ENCODE results near the gene AADACL3.

Gene AADACL3

DNA sequence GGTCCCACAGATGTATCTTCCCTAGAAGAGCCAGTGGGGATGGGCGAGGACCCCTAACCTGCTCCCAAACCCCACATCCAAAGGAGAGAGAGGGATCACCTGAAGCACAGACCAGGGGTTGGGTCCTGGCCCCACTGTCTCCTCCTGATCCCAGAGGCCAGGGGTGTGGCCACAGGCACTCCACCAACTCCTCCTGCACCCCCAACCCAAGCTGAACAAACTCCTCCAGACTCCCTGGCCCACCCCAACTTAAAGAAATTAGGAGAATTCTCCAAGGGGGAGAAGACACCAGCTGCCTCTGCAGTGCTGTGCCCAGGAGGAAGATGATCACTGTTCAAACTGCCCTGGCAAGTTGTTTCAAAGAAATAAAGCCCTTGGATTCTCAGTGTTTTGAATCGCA lies 53.1 kb downstream of the AADACL3 start:
- no peak for DNase-seq (ENCODE audit: low read depth in 2 of 2)

DNA sequence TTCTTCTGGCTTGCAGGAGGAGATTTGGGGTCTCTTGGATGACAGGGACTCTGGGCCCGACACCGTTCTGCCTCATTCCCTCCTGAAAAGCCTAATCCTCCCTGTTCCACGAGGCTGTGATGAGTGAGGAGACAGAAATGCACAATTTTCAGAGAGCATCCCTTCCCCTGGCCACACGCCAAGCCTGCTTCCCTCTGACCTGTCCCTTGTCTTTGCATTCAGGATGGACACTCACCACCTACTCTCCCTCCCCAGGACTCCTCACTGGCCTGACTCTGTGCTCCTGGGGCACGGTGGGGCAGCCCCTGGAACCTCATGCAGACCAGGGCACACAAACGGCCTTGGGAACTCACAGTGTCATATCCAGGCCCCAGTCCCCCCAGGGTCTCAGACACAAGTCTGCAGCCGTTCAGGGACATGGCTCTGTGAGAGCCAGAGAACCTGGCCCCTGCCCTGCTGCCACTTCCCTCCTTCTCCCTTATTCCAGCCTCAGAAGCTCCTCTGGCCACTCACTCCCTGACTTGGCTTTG lies 54.1 kb downstream of the AADACL3 start:
- DNase-seq (ENCODE audit: low read depth in 2 of 2), result no peak

DNA sequence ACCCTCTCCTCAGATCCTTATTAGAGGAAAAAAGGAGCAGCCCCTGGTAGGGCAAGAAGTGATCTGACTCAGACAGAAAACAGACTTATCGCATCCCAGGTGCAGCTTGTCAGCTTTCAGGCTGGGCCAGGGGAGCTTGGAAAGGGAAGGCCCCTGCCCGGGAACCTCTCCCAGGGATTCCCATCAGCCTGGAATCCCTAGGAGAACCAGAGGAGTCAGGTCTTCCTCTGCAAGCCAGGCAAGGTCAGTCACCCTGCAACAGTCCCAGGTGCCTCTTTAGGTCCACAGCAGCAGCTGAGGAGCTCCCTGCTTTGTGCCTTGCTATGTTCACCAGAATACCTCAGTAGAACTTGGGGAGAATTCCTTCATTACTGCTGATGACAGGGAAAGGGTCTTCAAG lies 54.7 kb downstream of the AADACL3 start:
- no peak for DNase-seq (ENCODE audit: low read depth in 2 of 2)

DNA sequence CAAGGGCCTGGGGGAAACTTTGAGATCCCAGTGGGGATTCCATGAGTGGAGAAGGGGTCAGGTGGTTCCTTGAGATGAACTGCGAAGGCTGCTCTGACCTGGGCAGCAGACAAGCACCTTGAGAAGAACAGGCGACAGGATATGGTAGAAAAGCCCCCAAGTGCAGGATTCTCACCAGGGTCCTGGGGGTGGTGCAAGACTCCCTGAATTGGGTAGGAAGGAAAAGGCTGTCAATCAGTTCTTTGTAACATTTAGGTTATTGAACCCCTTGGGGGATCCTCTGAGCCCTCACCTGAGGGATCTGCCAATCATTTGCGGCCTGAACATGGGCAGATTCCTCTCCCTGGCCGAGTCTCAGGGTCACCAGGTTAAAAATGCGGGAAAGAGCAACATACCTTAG lies 55.3 kb downstream of the AADACL3 start:
- no peak for DNase-seq (ENCODE audit: low read depth in 2 of 2)

DNA sequence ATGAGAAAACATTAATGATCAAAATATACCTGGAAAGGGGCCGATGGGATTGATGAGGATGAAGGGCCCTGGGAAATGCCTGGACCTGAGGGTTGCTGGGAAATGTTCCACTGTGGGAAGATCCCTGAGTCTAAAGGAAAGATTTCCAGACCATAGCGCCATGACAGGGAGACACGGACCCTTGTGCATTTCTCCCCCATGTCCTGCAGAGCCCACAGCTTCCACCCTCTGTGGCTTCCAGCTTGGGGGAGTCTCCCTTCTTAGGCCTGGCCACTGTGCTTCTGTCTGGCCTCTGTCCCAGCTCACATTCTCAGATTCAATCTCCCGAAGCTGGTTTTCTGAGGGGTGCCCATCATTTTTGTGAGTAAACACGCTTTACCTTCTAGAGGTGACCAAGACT lies 56.6 kb downstream of the AADACL3 start:
- no peak for DNase-seq (ENCODE audit: low read depth in 2 of 2)

DNA sequence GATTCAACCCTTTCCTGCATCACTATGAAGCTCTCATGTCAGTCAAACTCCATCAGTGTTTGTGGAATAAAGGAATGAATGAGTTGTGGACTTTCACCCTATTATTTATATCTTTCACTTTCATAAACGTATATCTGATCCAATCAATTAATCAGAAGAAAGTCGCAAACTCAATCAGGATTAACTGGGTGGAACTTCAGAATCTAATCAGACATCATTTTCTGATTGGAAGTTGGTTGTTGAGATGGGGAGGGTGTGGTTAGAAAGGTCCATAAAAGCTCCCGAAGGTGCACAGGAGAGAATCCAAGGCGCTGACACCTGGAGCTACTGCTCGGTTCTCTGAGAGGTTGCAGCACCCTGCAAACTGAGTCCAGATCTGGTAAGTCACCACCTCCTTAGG lies 57.5 kb downstream of the AADACL3 start, which contains the start of gene PRAMEF12:
TSS of gene PRAMEF12 (plus strand) at position 301 of the 400 bp plus-strand sequence. CDS start 1,130 bp downstream, outside the sequence.
- DNase-seq (ENCODE audit: low read depth in 2 of 2), result no peak

DNA sequence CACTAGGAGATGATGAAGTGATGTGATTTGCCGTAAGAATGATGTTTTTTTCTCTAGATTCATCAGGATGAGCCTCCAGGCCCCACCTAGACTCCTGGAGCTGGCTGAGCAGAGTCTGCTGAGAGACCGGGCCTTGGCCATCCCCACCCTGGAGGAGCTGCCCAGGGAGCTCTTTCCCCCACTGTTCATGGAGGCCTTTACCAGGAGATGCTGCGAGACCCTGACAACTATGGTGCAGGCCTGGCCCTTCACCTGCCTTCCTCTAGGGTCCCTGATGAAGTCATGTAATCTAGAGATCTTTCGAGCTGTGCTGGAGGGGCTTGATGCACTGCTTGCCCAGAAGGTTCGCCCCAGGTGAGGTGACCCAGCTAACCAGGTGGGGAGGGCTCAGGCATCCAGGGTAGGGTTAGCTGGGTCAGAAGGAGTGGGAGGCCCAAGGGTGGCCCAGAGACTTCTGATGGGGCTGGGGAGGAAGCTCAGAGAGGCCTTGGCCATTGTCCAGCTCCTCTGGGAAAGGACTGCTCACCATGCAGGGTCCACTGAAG lies 59.0 kb downstream of the AADACL3 start:
- DNase-seq (ENCODE audit: low read depth in 2 of 2), result no peak

DNA sequence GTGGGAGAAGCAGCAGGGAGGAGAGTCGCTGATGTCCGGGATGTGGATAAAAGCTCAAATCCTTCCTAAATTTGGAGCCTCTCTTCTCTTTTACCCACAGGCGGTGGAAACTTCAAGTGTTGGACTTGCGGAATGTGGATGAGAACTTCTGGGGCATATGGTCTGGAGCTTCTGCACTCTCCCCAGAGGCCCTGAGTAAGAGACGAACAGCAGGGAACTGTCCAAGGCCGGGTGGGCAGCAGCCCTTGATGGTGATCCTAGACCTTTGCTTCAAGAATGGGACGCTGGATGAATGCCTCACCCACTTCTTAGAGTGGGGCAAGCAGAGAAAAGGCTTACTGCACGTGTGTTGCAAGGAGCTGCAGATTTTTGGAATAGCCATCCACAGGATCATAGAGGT lies 59.5 kb downstream of the AADACL3 start:
- no peak for DNase-seq (ENCODE audit: low read depth in 2 of 2)

DNA sequence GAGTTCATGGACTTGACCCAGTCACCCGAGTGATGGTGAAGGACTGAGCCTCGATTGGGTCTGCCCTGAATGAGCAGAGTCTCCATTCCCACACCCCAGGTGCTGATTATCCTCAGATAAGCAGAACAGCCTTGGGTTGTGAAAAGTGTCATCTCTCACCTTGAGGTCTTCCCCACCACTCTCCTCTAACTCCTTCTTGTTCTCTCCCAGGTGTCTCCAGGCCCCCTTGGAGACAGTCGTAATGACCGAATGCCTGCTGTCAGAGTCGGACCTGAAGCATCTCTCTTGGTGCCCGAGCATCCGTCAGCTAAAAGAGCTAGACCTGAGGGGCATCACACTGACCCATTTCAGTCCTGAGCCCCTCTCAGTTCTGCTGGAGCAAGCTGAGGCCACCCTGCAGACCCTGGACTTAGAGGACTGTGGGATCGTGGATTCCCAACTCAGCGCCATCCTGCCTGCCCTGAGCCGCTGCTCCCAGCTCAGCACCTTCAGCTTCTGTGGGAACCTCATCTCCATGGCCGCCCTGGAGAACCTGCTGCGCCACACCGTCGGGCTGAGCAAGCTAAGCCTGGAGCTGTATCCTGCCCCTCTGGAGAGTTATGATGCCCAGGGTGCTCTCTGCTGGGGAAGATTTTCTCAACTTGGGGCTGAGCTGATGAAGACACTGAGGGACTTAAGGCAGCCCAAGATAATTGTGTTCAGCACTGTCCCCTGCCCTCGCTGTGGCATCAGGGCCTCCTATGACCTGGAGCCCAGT lies 61.1 kb downstream of the AADACL3 start:
- DNase-seq (ENCODE audit: low read depth in 2 of 2), result no peak

All from stimulated activated CD8-positive, alpha-beta memory T cell treated with anti-CD3 and anti-CD28 coated beads, Interleukin-15, amount 100 ng/mL, for 48 hours (primary cell).